Trophoblast cell (in vitro differentiated cells and primary cell): Measurements from ENCODE around the gene CCR5.

ENCODE experiments used
- DNase-seq, 2 donors: peaks; one replicate each; pipeline ENCODE4 v3.0.0-alpha.2; 2016
- H2AFZ ChIP-seq: 2 replicates; pipeline ENCODE4 v1.6.1; 2013; ENCODE audit warnings: low read length, moderate library complexity, mild to moderate bottlenecking; ENCODE audit not compliant: insufficient read depth, poor library complexity
- H2AK5ac ChIP-seq: 2 replicates; pipeline ENCODE4 v1.6.1; 2013; ENCODE audit warnings: mild to moderate bottlenecking, low read length
- H2BK120ac ChIP-seq: 2 replicates; pipeline ENCODE4 v1.6.1; 2013; ENCODE audit warnings: low read length, mild to moderate bottlenecking, moderate library complexity; ENCODE audit not compliant: insufficient read depth, poor library complexity
- H2BK12ac ChIP-seq: 2 replicates; pipeline ENCODE4 v1.6.1; 2013; ENCODE audit warnings: mild to moderate bottlenecking, low read length, moderate library complexity
- H2BK5ac ChIP-seq: 2 replicates; pipeline ENCODE4 v1.6.1; 2013; ENCODE audit warnings: low read length, low read depth, moderate library complexity, mild to moderate bottlenecking; ENCODE audit not compliant: poor library complexity
- H3K14ac ChIP-seq: 2 replicates; pipeline ENCODE4 v1.6.1; 2013; ENCODE audit warnings: mild to moderate bottlenecking, low read length
- H3K18ac ChIP-seq: 2 replicates; pipeline ENCODE4 v1.6.1; 2013; ENCODE audit warnings: mild to moderate bottlenecking, low read length
- H3K23ac ChIP-seq: 2 replicates; pipeline ENCODE4 v1.6.1; 2013; ENCODE audit warnings: low read length
- H3K27ac ChIP-seq: 2 replicates; pipeline ENCODE4 v1.5.1; 2013; ENCODE audit warnings: low read depth, mild to moderate bottlenecking, inconsistent platforms, low read length, moderate library complexity
- H3K27me3 ChIP-seq: 2 replicates; pipeline ENCODE4 v1.6.1; 2013; ENCODE audit warnings: inconsistent platforms, mild to moderate bottlenecking, low read length, moderate library complexity; ENCODE audit not compliant: insufficient read depth
- H3K36me3 ChIP-seq, 2 experiments: 1 replicate in 1 of 2; 2 replicates in 1 of 2; pipeline ENCODE4 v1.6.1; 2013; ENCODE audit warnings: low read length in 2 of 2, mild to moderate bottlenecking in 2 of 2, moderate library complexity in 1 of 2; ENCODE audit not compliant: insufficient read depth in 2 of 2, control insufficient read depth in 1 of 2
- H3K4ac ChIP-seq: 2 replicates; pipeline ENCODE4 v1.6.1; 2013; ENCODE audit warnings: low read depth, mild to moderate bottlenecking, low read length, moderate library complexity
- H3K4me1 ChIP-seq, 2 experiments: 1 replicate in 1 of 2; 2 replicates in 1 of 2; pipeline ENCODE4 v1.6.1; 2013; ENCODE audit warnings: low read length in 2 of 2, mild to moderate bottlenecking in 2 of 2, moderate library complexity in 1 of 2; ENCODE audit not compliant: insufficient read depth in 2 of 2, control insufficient read depth in 1 of 2
- H3K4me2 ChIP-seq: 2 replicates; pipeline ENCODE4 v1.6.1; 2013; ENCODE audit warnings: inconsistent platforms, mild to moderate bottlenecking, low read length, moderate library complexity
- H3K4me3 ChIP-seq: 2 replicates; pipeline ENCODE4 v1.5.1; 2013; ENCODE audit warnings: mild to moderate bottlenecking, low read depth, low read length, inconsistent platforms
- H3K79me1 ChIP-seq: one replicate; pipeline ENCODE4 v1.6.1; 2013; ENCODE audit warnings: low read length
- H3K79me2 ChIP-seq: 2 replicates; pipeline ENCODE4 v1.6.1; 2013; ENCODE audit warnings: low read length, mild to moderate bottlenecking; ENCODE audit not compliant: control insufficient read depth, insufficient read depth, poor library complexity
- H3K9ac ChIP-seq: 2 replicates; pipeline ENCODE4 v1.6.1; 2013; ENCODE audit warnings: mild to moderate bottlenecking, low read length
- H3K9me3 ChIP-seq: 2 replicates; pipeline ENCODE4 v1.6.1; 2013; ENCODE audit warnings: low read depth, mild to moderate bottlenecking, control low read depth, inconsistent platforms, low read length; ENCODE audit not compliant: insufficient read depth
- H4K12ac ChIP-seq: 2 replicates; pipeline ENCODE4 v1.6.1; 2013; ENCODE audit warnings: low read depth, mild to moderate bottlenecking, low read length, moderate library complexity
- H4K8ac ChIP-seq: 2 replicates; pipeline ENCODE4 v1.6.1; 2013; ENCODE audit warnings: low read depth, mild to moderate bottlenecking, low read length, moderate library complexity
- H4K91ac ChIP-seq: one replicate; pipeline ENCODE4 v1.6.1; 2013; ENCODE audit warnings: low read depth, mild to moderate bottlenecking, low read length, moderate library complexity
- WGBS: extraction: QIAGEN DNeasy Blood & Tissue Kit; methylation state at CpG from one replicate; pipeline ENCODE4 v1.1.7; 2013; ENCODE audit warnings: missing lambda C conversion rate; ENCODE audit not compliant: insufficient read length, insufficient coverage; ENCODE audit errors: extremely low coverage; 5-methylcytosine and 5-hydroxymethylcytosine counted together

The CCR5 gene

DNA sequence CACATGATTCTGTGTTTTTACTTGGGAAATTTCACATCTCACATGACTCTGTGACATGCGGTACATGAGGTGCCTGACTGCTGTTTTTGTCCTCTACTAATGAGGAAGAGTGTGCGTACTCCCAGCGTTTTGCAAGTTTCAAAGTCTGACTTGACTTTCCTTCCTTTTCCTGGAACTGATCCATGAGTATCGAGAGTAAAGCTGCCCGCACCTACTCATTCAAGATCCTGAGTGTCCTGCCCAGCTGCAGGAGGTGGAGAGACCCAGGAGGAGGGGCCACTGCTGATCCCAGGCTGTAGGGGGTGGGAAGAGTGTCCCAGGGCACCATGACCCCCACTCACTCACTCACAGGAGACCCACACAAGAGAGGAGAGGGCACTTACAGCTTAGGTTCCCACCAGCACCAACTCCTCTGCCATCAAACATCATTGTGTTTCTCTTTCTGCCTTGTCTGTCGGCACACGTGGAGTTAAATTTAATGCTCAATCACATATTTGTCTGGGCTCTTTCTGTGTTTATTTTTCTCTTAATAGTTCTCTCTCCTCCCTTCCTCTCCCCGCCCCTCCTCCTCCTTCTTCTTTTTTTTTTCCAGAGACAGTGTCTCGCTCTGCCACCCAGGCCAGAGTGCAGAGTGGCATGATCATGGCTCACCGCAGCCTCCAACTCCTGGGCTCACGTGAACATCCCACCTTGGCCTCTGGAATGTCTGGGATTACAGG is 34.7 kb downstream of the CCR5 start:
- WGBS, result no CpG with 5 or more reads among the region's 11 CpGs
- no peaks in the 10 kb centered on the region for H3K9me3 ChIP-seq
- no peak overlapping the region for H2BK120ac ChIP-seq
- peaks cover 0 to 2% of the 10 kb centered on the region in 2 experiments for H3K4me1 ChIP-seq
- no peaks in the 10 kb centered on the region for H3K79me2 ChIP-seq
- peak in 1 of 2 donors; percentile 59 for DNase-seq
- H3K9ac ChIP-seq, result no peak overlapping the region
- no peaks in the 10 kb centered on the region for H3K36me3 ChIP-seq
- H3K18ac ChIP-seq, result no peak overlapping the region
- H3K23ac ChIP-seq, result no peak overlapping the region
- no peak overlapping the region for H2AFZ ChIP-seq
- H4K12ac ChIP-seq, result no peak overlapping the region
- H3K27me3 ChIP-seq, result no peaks in the 10 kb centered on the region
- H2BK12ac ChIP-seq, result no peak overlapping the region
- H3K4me3 ChIP-seq, result no peak overlapping the region
- no peak overlapping the region for H4K8ac ChIP-seq
- no peak overlapping the region for H3K27ac ChIP-seq
- H3K4me2 ChIP-seq, result no peak overlapping the region
- no peak overlapping the region for H4K91ac ChIP-seq
- no peak overlapping the region for H2AK5ac ChIP-seq
- H3K79me1 ChIP-seq, result no peaks in the 10 kb centered on the region
- H3K4ac ChIP-seq, result no peak overlapping the region
- no peak overlapping the region for H3K14ac ChIP-seq
- no peak overlapping the region for H2BK5ac ChIP-seq

DNA sequence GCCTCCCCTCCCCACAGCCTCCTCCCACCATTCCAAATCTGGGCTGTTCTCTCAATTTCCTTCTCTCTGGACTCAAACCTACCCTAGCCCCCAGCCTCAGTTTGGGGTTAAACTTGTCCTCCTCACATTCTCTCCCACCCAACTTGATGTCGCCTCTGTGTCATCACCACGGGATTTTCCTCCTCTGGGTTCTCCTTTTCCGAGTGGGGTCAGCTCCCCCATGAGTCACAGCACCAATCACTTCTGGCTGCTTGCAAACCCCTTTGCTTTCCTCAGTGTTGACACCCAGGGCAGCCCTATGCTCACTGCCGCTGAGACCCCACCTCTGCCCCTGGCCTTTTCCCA is 35.7 kb downstream of the CCR5 start:
- Histone ChIP-seq H3K4me2 (no peak overlapping the region), H2BK5ac (no peak overlapping the region), H3K27me3 (no peaks in the 10 kb centered on the region), H3K9ac (no peak overlapping the region), H4K12ac (no peak overlapping the region), H3K9me3 (no peaks in the 10 kb centered on the region), H2BK12ac (no peak overlapping the region), H3K23ac (no peak overlapping the region), H3K27ac (no peak overlapping the region), H4K8ac (no peak overlapping the region), H3K4me3 (no peak overlapping the region), H2AFZ (no peak overlapping the region), H3K14ac (no peak overlapping the region), H3K4me1 (peaks cover 0 to 2% of the 10 kb centered on the region in 2 experiments), H3K36me3 (no peaks in the 10 kb centered on the region), H3K4ac (no peak overlapping the region), H3K79me1 (no peaks in the 10 kb centered on the region), H2BK120ac (no peak overlapping the region), H4K91ac (no peak overlapping the region), H3K18ac (no peak overlapping the region), H2AK5ac (no peak overlapping the region), H3K79me2 (no peaks in the 10 kb centered on the region)
- WGBS, result no CpG with 5 or more reads among the region's 4 CpGs
- peak; percentile 27 to 48 for DNase-seq

DNA sequence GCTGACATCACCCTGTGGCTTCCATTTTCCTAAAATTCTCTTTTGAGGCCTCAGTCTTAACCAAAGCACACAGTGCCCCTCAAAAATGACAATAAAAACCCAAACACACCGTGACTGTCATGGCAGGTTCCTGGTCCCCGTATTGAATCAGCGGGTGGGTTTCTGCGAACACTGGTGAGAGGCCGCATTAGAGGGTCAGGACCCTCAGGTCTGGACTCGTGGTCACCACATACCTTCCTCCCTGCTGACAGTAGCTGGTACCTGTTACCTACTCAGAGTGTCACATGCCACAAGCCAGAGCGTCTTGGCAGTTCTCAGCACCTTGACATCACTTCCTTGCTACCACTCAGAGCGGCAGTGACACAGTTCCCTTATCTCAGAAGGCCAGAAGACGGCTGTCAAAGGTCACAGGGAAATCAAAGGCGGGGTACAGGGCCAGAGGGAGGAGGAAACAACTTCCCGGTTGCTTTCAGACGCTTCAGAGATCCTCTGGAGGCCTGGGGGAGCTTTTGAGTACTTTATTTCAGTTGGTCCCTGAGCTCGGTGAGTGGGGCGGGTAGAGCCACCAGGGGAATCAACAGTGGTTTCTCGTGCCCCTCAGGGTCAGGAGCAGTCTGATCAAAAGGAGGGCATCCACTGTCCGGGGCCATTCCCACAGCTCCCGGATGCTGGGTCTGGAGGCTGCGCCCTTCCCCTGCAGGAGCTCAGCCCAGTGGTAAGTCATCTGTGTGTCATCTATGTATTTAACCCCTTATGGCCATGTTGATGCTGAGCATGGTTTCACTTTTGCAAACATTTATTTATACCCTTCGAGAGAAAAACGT is 36.3 kb downstream of the CCR5 start, which contains the start of the genes CCR5AS and CCRL2:
CCR5AS (minus strand) TSS at position 279 of the 824 bp plus-strand sequence.
CCRL2 (plus strand) TSS at position 472 of the 824 bp plus-strand sequence. CDS start 821 bp downstream, outside the sequence.
- Histone ChIP-seq H3K23ac (no peak within 1 kb of the TSS), H3K79me1 (no peaks in the 10 kb centered on the region), H4K91ac (no peak within 1 kb of the TSS), H4K8ac (no peak within 1 kb of the TSS), H3K4me2 (no peak within 1 kb of the TSS), H2BK5ac (no peak within 1 kb of the TSS), H3K79me2 (no peaks in the 10 kb centered on the region), H3K36me3 (no peaks in the 10 kb centered on the region), H3K27ac (no peak within 1 kb of the TSS), H4K12ac (no peak within 1 kb of the TSS), H2AK5ac (no peak within 1 kb of the TSS), H2BK12ac (no peak within 1 kb of the TSS), H3K14ac (no peak within 1 kb of the TSS), H3K27me3 (no peaks in the 10 kb centered on the region), H3K9me3 (no peaks in the 10 kb centered on the region), H3K4me3 (no peak within 1 kb of the TSS), H3K18ac (no peak within 1 kb of the TSS), H3K4me1 (peaks cover 0 to 2% of the 10 kb centered on the region in 2 experiments), H3K9ac (no peak within 1 kb of the TSS), H2BK120ac (no peak within 1 kb of the TSS), H3K4ac (no peak within 1 kb of the TSS), H2AFZ (no peak within 1 kb of the TSS)
- WGBS, result no CpG with 5 or more reads among the region's 20 CpGs
- DNase-seq, result peak; percentile 28 to 39

DNA sequence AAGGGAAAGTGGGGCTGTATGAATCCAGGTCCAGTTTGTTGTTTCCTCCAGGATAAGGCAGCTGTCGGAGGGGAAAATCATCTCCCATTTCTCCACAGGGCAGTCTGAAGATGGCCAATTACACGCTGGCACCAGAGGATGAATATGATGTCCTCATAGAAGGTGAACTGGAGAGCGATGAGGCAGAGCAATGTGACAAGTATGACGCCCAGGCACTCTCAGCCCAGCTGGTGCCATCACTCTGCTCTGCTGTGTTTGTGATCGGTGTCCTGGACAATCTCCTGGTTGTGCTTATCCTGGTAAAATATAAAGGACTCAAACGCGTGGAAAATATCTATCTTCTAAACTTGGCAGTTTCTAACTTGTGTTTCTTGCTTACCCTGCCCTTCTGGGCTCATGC is 37.2 kb downstream of the CCR5 start:
- WGBS, result no CpG with 5 or more reads among the region's 7 CpGs
- no peak overlapping the region for H4K8ac ChIP-seq
- H4K12ac ChIP-seq, result no peak overlapping the region
- H2BK120ac ChIP-seq, result no peak overlapping the region
- no peak overlapping the region for H3K4me3 ChIP-seq
- H3K14ac ChIP-seq, result no peak overlapping the region
- no peaks in the 10 kb centered on the region for H3K9me3 ChIP-seq
- H2BK12ac ChIP-seq, result no peak overlapping the region
- no peaks in the 10 kb centered on the region for H3K27me3 ChIP-seq
- no peaks in the 10 kb centered on the region for H3K79me1 ChIP-seq
- no peak overlapping the region for H3K27ac ChIP-seq
- no peak overlapping the region for H3K23ac ChIP-seq
- no peak overlapping the region for H3K18ac ChIP-seq
- no peak overlapping the region for H3K4ac ChIP-seq
- no peaks in the 10 kb centered on the region for H3K36me3 ChIP-seq
- H4K91ac ChIP-seq, result no peak overlapping the region
- no peak for DNase-seq
- no peak overlapping the region for H2AFZ ChIP-seq
- no peaks in the 10 kb centered on the region for H3K79me2 ChIP-seq
- no peak overlapping the region for H2AK5ac ChIP-seq
- no peak overlapping the region for H3K4me2 ChIP-seq
- no peak overlapping the region for H2BK5ac ChIP-seq
- peaks cover 0 to 2% of the 10 kb centered on the region in 2 experiments for H3K4me1 ChIP-seq
- no peak overlapping the region for H3K9ac ChIP-seq
